DOHH2 (cell line): ENCODE measurements around the gene RBFOX2.

Source experiments
- CTCF ChIP-seq: fragments of 200-600 bp; sonication (generic); IDR thresholded peaks from one replicate; pipeline ENCODE4 v1.5.1; 2014; ENCODE audit warnings: antibody characterized with exemption, mild to moderate bottlenecking, low read depth, low read length; ENCODE audit not compliant: poor library complexity, severe bottlenecking
- EZH2phosphoT487 ChIP-seq: fragments of 200-600 bp; sonication (generic); IDR thresholded peaks from 2 replicates; pipeline ENCODE4 v1.6.1; 2017; ENCODE audit warnings: borderline replicate concordance, mild to moderate bottlenecking, antibody characterized with exemption, low read length, moderate library complexity, mixed read lengths

DNA sequence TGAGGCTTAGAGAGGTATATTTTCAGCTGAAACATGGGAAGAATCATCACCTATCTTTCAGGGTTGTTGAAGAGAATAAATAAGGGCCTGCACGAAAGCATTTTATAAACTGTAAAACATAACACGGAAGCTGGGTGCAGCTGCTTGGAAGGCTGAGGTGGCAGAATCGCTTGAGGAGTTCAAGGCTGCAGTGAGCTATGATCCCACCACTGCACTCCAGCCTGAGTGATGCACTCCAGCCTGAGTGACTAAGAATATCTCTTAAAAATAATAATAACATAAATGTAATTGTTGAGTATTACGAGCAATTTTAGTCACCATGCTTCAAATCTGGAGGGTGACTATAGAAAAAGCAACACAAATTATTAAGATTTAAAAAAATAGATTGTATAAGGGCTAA is 16.3 kb downstream of the RBFOX2 start:
- TF ChIP-seq CTCF: no peak
- no peak for TF ChIP-seq EZH2phosphoT487
